Thyroid gland (tissue), 4 donors: ENCODE results near the gene TCF7L2. TPM values are rescaled to one million over a fixed set of nuclear protein-coding genes. Genes with fewer than 3 reads are reported as not detected.

ENCODE experiments used
- DNase-seq, 2 donors: peaks; one replicate each; pipeline ENCODE4 v3.0.0-alpha.2; 2019
- H3K27ac ChIP-seq, 3 donors: fragments of 200-600 bp; sonication (generic); 1 replicate in 2 of 3; 2 replicates in 1 of 3; pipeline ENCODE4 v1.5.1; 2016 to 2019; ENCODE audit warnings: mild to moderate bottlenecking in 1 of 3, moderate library complexity in 1 of 3
- H3K27me3 ChIP-seq: fragments of 200-600 bp; sonication (generic); one replicate; pipeline ENCODE4 v1.5.1; 2019
- H3K36me3 ChIP-seq, 2 donors: fragments of 200-600 bp; sonication (generic); one replicate each; pipeline ENCODE4 v1.5.1; 2016 to 2019
- H3K4me1 ChIP-seq, 2 donors: fragments of 200-600 bp; sonication (generic); one replicate each; pipeline ENCODE4 v1.5.1; 2017 to 2019
- H3K4me3 ChIP-seq, 3 donors: fragments of 200-600 bp; sonication (generic); replicated peaks in 1 of 3; 1 replicate in 2 of 3; 2 replicates in 1 of 3; pipeline ENCODE4 v1.5.1; 2016; ENCODE audit warnings: mild to moderate bottlenecking in 1 of 3
- H3K9me3 ChIP-seq: fragments of 200-600 bp; sonication (generic); one replicate; pipeline ENCODE4 v1.5.1; 2017
- POLR2A ChIP-seq, 2 donors: fragments of 450-650 bp; IDR thresholded peaks; one replicate each; pipeline ENCODE4 v1.6.1; 2017; ENCODE audit warnings: antibody characterized with exemption in 2 of 2, mild to moderate bottlenecking in 2 of 2, moderate library complexity in 1 of 2
- WGBS, 2 donors: methylation state at CpG; one replicate each; pipeline ENCODE4 v1.1.5; 2017; 5-methylcytosine and 5-hydroxymethylcytosine counted together
- intact Hi-C: fragments of 100-400 bp; cut with DNase I; formaldehyde crosslinking; loops from one replicate; pipeline ENCODE4 v1.15.1; 2023
- total RNA-seq, 4 donors: library from RNA; depleted of rRNA; stranded (reverse); fragments of >200 nt; gene quantifications; one replicate each; pipeline ENCODE4 v1.2.3, GENCODE V29; 2016
- TF ChIP-seq, protein P1 (sequence below), 6 experiments: fragments of 200-600 bp in 3 of 6; fragments of 450-650 bp in 3 of 6; sonication (generic) in 3 of 6; IDR thresholded peaks; one replicate each; pipeline ENCODE4 v1.5.1; 2016 to 2019; ENCODE audit warnings: antibody characterized with exemption in 6 of 6, mild to moderate bottlenecking in 2 of 6, inconsistent platforms in 1 of 6, moderate library complexity in 1 of 6

TCF7L2 gene
- total RNA-seq, 4 donors from 2014 or later: 16.2 to 67.1 (median 25.3) TPM

DNA sequence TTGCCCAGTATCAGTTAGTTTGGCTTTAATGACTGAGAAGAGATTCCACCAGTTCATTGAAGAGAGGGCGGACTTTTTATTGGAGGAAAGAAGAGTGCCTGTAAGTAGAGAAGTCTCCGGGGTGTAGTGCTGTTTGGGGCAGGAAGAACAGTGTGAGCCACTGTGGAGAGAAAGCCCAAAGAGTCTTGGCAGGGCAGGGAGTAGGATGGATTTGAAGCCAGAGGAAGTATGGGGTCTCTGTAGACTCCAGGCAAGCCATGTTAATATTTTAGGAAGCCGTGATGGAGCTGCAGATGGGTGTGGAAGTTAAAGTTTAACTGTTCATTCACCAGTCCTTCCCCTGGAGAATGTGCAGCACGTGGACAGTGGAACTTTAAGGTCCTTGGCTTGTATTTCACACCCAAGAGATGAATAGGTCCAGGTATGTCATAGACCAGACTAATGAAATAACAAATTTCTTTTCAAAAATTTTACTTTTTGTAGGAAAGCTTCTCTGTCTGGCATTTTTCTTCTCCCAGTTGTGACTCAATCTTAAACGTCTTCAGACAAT is 54.1 kb downstream of the TCF7L2 start:
- Histone ChIP-seq H3K4me1 (peaks cover 22 to 37% of the 10 kb centered on the region in 2 donors), H3K9me3 (no peaks in the 10 kb centered on the region), H3K27ac (no peak overlapping the region), H3K27me3 (no peaks in the 10 kb centered on the region), H3K4me3 (no peak overlapping the region), H3K36me3 (no peaks in the 10 kb centered on the region)
- DNase-seq: no peak
- TF ChIP-seq, protein P1, sequence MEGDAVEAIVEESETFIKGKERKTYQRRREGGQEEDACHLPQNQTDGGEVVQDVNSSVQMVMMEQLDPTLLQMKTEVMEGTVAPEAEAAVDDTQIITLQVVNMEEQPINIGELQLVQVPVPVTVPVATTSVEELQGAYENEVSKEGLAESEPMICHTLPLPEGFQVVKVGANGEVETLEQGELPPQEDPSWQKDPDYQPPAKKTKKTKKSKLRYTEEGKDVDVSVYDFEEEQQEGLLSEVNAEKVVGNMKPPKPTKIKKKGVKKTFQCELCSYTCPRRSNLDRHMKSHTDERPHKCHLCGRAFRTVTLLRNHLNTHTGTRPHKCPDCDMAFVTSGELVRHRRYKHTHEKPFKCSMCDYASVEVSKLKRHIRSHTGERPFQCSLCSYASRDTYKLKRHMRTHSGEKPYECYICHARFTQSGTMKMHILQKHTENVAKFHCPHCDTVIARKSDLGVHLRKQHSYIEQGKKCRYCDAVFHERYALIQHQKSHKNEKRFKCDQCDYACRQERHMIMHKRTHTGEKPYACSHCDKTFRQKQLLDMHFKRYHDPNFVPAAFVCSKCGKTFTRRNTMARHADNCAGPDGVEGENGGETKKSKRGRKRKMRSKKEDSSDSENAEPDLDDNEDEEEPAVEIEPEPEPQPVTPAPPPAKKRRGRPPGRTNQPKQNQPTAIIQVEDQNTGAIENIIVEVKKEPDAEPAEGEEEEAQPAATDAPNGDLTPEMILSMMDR (IDR thresholded peaks at IDR 0.05): no peak
- TF ChIP-seq POLR2A (IDR thresholded peaks at IDR 0.05): no peak
- intact Hi-C loops: no loop called here
- 71 to 76% methylated on average over 5 of the region's 5 CpGs for WGBS, 2 donors

DNA sequence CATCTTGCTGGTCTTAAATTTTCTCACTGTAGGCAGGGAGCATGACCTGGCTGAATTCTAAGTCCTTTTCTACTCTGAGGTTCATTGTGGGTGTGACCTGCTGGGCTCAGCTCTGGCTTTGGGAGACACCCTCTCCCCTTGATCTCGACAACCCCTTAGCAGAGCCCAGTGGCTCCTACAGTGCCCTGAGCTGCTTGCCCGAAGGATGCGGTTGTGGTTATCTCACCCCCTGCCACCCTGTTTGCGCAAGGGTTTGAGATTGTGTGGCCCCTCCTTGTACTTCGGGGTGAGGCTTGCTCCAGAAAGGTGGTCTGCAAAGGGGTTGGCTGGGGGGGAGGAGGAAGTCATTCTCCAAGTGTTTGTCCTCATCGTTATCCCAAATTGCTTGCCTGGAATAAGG is 55.3 kb downstream of the TCF7L2 start:
- DNase-seq: no peak
- Histone ChIP-seq H3K9me3 (no peaks in the 10 kb centered on the region), H3K27me3 (no peaks in the 10 kb centered on the region), H3K27ac (no peak overlapping the region), H3K36me3 (no peaks in the 10 kb centered on the region), H3K4me3 (no peak overlapping the region), H3K4me1 (peaks cover 14 to 32% of the 10 kb centered on the region in 2 donors)
- WGBS, 2 donors: 84 to 87% methylated on average over 6 of the region's 6 CpGs
- TF ChIP-seq, protein P1 (IDR thresholded peaks at IDR 0.05): no peak
- TF ChIP-seq POLR2A (IDR thresholded peaks at IDR 0.05): no peak
- intact Hi-C loops: no loop called here

DNA sequence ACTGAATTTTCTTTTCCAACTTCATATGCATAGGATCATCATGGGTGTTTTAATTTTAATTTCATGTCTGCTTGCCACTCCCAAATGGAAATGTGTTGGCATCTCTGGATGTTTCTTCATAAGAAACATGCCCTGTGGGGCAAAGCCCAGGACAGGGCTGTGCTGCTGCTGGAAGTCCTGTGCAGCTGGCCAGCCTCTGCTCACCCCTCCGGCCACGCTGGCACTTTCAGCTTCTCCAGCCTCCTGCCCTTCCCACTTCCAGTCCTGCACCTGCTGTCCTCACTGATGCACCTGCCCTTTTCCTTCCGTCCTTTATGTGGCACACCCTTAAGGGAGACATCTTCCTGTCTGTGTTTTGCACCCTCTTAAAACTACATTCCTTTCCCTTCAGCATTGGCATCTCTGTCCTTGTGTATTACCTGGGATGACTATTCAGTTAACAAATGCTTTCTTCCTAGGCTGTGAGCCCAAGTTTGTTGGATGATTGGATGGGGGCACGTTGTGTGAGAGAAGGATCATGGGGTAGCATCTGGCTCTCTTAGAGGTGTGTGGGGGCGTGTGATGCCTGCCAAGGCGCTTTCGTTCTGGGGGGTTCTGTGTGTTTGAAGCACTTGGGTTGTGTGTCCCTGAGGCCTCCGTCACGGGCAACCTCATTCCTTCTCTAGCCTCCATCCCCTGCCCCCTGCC is 56.8 kb downstream of the TCF7L2 start:
- no peak for DNase-seq
- WGBS, 2 donors: 84 to 89% methylated on average over 9 of the region's 9 CpGs
- no peak overlapping the region for H3K27ac ChIP-seq
- no peaks in the 10 kb centered on the region for H3K27me3 ChIP-seq
- no peaks in the 10 kb centered on the region for H3K36me3 ChIP-seq
- H3K9me3 ChIP-seq: no peaks in the 10 kb centered on the region
- intact Hi-C loops: no loop called here
- TF ChIP-seq, protein P1 (IDR thresholded peaks at IDR 0.05): no peak
- TF ChIP-seq POLR2A (IDR thresholded peaks at IDR 0.05): no peak
- peaks cover 3 to 18% of the 10 kb centered on the region in 2 donors for H3K4me1 ChIP-seq
- no peak overlapping the region for H3K4me3 ChIP-seq

DNA sequence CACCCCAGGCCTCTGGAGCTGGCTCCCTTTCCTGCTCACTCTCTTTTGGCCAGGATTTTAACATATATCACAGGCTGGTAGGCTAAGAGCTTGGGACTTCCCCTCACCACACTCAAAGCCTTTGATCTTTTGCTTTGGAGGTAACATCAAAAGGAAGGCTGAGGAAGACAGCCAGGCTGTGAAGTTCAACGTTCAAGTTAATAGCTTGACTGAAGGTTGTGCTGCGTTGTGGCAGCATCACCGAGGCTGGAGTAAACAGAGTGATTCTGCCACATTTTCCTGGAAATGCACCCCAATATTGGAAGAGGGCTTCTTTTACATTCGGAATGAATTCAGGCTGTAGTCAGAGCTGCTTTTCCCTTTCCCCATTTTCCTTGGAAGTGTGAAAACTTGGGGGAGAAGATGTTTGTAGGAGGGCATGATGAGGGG is 57.3 kb downstream of the TCF7L2 start:
- H3K4me1 ChIP-seq: peaks cover 3 to 18% of the 10 kb centered on the region in 2 donors
- no peak overlapping the region for H3K27ac ChIP-seq
- no peaks in the 10 kb centered on the region for H3K36me3 ChIP-seq
- no peaks in the 10 kb centered on the region for H3K27me3 ChIP-seq
- WGBS, 2 donors: 62 to 67% methylated on average over 4 of the region's 4 CpGs
- no peak for DNase-seq
- H3K9me3 ChIP-seq: no peaks in the 10 kb centered on the region
- no peak overlapping the region for H3K4me3 ChIP-seq
- intact Hi-C loops: no loop called here
- TF ChIP-seq POLR2A (IDR thresholded peaks at IDR 0.05): no peak
- TF ChIP-seq, protein P1 (IDR thresholded peaks at IDR 0.05): no peak

DNA sequence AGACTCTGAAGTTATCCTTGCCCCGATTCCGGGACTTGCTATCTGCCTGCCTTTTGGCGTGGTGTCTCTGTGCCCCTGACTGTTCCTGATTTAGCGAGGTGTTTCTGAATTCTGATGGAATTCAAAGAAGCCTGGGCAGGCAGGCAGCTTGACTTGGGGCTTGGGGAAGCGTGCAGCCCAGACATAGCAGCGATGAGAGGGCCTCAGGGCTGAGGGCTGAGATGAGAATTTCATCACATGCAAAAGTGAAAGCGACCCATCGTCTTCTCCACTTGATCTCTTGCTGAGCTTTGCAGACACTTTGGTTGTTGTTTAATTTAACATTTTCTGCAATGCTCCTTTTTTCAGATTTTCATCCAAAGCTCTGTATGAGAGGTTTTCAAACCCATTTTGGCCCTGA is 57.8 kb downstream of the TCF7L2 start:
- WGBS, 2 donors: 58 to 70% methylated on average over 8 of the region's 8 CpGs
- no peak for TF ChIP-seq POLR2A (IDR thresholded peaks at IDR 0.05)
- TF ChIP-seq, protein P1 (IDR thresholded peaks at IDR 0.05): no peak
- intact Hi-C loops: no loop called here
- H3K27ac ChIP-seq: no peak overlapping the region
- no peaks in the 10 kb centered on the region for H3K9me3 ChIP-seq
- no peak for DNase-seq
- H3K4me3 ChIP-seq: no peak overlapping the region
- H3K27me3 ChIP-seq: no peaks in the 10 kb centered on the region
- H3K36me3 ChIP-seq: no peaks in the 10 kb centered on the region
- H3K4me1 ChIP-seq: peaks cover 3 to 18% of the 10 kb centered on the region in 2 donors
